MV-4-11 (cell line): ENCODE measurements around the gene GPR139.
A peak's percentile ranks its signal among the peaks of the same experiment; 100 is the strongest.

Experiments
- DNase-seq: peaks from one replicate; lab custom pipeline; 2025; lab: John Stamatoyannopoulos, UW

Gene GPR139

DNA sequence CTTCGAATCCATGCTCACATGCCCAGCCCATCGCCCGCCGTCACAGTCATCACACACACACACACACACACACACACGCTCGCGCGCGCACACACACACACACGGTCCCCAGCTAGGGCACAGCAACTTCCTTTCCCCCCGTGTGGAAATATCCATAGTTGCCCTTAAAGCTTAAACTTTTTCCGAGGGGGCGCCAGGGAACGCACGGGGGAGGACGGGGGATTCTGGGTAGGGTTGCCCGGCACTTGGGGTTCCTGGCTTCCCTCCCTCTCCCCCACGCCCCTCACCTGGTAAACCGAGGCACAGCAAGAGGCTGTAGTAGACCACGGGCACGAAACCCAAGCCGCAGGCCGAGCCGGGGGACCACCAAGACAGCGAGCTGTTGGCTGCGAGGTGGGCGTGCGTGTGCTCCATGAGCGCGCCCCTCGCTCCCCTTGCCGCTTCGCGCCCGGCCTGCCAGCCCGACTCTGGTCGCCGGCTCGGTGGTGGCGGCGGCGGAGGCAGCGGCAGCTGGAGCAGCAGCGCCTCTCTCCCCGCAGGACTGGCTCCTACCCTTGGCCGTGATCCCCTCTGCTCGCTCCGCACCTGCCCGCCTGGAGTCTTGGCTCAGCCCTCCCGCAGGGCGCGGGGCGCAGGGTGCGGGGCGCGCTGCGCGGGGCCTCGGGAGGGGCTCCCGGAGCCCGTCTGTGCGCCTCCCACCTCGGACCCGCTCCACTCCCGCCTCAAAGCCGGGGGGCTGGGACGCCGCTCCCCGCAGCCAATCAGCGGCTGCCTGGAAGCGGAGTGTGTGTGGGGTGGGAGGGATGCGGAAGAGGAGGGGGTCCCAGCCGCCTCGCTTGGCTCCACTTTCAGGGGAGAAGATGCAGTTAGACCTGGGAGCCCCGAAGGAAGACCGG lies at the start of gene GPR139:
Gene GPR139, minus strand, starts transcription at position 688 of the 896 bp plus-strand sequence. Its CDS starts 274 bp downstream, at position 414.
- no peak for DNase-seq

DNA sequence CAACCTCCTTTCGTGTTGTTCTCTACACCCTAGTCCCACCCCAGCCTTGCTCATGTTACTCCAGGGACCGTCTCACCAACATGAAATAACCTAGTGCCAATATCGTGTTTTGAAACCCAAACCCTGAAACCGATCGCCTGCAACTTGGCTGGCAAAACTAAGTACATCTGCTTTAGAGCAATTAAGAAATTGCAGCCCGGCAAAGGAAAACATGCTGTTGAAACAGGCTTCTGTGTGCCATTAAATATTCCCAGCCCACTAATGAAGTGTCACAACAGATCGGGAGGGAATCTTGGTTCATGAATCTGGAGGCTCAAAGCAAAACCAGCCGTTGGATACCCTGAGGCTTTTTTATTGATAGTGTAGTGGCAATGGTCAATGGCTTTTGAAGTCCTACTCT lies 48.3 kb upstream of the GPR139 start:
- DNase-seq, result no peak

DNA sequence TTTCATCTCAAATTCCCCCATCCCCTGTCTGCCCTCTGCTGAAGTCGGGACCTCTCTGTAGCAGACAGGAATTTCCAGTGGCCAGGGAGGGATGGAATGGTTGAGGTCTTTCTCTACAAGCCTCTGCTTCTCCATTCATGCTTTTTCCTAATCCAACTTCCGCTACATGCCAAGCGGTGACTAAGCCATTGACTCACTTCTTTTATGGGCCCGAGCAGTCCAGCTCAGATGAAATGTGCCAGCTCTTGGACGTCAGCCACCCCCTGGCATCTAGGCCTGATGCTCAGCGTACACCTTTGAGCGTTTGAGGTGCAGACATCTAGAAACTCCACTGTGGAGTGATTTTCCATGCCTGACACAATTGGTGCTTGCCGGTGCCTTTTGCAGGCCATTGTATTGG lies 40.7 kb upstream of the GPR139 start:
- DNase-seq, result no peak

DNA sequence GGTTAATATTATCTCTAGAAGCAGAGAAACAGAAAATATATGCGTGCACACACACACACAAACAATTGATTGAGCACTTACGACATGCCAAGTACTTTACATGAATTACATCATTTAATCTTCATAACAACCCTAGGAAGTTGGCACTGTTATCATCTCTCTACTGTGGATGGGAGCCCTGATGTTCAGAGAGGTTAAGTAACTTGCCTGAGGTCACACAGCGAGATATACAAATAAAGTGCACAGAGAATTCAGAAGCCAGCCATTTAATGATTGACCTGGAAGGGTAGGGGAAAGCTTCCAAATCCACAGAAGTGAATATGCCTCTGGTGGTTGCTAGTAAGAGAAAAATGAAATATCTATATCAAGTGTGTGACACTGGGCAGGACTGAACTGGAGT lies 37.5 kb upstream of the GPR139 start:
- DNase-seq, result no peak

DNA sequence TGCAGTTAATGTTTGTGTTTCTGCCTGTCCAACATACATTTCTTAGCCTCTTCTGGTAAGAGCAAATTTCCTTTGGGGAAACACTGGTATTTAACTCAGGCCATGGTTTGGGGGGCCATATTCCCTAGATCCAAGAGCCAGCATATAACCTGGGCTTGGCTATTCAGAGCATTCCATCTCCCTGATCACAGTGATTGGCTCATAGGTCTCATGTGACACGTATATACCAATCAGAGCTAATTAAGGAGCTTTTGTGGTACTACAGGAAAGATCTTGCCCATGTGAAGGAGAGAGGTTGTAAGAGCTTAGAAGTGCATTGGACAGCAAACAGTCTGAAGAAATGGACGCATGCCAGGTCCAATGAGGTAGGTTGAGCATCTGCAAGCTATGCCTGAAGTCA lies 33.4 kb upstream of the GPR139 start:
- no peak for DNase-seq

DNA sequence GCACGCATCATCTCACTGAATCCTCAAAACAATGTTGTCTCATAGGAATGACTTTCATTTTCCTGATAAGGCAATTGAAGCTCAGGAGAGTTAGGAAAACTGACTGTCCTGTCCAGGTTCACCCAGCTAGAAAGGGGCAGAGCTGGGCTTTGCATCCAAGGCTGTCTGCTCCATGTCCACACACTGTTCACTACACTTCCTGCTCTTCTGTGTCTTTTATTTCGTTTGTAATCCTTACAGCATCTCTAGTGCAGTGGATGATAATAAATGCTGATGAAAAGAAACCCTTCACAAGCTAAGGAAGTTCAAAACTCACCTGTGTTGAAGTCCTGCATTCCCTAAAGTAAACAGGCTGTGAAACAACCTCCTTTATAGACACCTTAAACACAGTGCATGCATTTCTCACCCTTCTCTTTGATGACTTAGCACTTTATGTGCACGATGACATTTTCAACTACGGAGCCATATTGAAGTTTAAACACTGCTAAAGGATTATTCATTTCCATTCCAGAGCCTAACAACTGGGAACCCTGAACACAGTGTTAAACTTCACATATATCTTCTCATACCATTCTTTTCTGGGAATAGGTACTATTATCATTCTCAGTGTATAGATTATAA lies 31.0 kb upstream of the GPR139 start:
- no peak for DNase-seq

DNA sequence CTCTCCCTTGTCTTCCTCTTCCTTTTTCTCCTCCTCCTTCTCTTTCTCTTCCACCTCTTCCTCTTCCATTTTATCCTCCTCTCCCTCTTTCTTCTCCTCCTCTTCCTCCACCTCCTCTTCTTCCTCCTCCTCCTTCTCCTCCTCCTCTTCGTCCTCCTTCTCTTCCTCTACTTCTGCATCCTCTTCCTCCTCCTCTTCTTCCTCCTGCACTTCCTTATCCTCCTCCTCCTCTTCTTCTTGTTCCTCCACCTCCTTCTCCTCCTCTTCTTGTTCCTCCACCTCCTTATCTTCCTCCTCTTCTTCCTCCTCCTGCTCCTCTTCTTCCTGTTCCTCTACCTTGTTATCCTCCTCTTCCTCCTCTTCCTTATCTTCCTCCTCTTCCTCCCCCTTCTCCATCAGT lies 28.8 kb upstream of the GPR139 start:
- DNase-seq, result no peak

DNA sequence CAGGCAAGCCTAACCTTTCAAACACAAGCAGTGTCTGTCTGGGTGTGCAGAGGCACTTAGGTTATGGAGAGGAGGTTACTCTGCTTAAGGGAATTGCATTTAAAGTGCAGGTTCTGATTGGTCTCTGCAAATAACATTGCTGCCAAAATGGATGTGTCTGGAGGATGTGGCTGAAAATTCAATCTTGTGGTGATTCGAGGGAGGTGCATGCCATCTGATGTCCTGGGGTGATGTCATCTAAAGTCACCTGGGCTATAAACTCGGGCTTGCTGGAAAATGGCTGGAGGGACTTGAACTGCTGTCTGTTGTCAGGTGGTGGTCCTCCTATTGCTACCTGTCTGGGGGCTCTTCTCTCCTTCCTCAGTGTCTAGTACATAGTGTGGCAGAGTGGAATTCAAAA lies 28.3 kb upstream of the GPR139 start:
- DNase-seq, result no peak

DNA sequence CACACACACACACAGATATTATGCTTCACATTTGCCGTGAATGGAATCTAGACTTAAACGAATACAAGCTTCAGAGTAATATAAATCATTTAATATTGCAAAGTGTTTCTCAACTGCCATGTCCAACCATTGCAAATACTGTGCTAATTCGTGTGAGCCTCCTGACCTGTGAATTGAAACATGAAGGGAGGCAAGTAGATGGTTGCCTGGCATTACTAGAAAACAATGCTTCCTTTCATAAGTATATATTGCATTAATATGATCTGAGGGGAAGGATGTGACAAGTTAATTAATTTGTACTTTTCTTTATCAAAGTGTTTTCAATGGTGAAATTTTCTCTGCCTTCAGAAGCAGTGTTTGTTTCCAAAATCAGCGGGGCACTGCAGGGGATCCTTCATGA lies 25.7 kb upstream of the GPR139 start:
- DNase-seq, result no peak

DNA sequence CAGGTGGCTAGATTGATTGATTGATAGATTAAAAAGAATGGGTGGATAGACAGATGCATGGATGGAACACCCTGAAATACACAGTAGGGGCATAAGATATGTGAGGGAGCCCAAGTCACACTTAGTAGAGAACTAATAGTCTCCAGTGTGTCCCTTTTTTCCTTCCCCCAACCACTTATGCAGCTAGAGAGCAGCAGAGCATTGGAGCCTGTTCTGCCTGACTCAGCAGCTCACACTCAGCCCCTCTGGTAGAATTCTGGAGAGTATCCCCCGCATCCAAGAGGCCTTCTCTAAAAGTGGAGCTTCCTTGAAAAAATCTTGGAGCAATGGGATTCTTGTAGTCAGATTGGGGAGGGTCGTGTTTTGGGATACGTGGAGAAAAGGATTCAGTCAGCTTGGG lies 20.5 kb upstream of the GPR139 start:
- no peak for DNase-seq

DNA sequence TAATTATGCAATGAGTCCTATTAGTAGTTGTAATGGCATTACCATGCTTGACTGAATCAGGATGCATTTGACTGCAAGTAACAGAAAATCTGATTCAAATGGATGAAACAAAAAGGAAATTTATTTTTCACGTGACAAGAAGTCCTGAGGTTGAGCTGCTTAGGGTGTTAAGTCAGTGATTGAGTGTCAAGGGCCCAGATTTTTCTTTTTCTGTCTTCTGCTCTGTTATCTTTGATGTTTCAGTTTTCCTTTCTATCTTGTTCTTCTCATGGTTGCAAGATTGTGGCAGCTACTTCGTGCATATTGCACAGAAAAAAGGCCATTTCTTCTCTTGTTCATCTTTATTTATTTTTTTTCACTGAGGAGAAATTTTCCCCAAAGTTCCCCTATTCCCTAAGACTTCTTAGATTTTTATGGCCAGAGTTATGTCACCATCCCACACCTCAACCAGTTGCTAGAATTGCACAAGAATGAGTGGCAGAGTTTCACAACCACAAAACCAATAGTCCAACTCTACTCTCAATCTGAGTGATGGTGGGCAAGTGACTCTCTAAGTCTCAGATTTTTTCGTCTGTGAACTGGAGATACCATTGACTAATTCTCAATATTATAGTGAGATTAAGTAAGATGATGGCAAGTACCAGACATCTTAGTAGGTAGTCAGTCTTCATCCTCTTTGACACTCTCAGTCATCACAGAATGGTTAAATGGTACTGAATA lies 15.7 kb upstream of the GPR139 start:
- DNase-seq, result peak; percentile 1

DNA sequence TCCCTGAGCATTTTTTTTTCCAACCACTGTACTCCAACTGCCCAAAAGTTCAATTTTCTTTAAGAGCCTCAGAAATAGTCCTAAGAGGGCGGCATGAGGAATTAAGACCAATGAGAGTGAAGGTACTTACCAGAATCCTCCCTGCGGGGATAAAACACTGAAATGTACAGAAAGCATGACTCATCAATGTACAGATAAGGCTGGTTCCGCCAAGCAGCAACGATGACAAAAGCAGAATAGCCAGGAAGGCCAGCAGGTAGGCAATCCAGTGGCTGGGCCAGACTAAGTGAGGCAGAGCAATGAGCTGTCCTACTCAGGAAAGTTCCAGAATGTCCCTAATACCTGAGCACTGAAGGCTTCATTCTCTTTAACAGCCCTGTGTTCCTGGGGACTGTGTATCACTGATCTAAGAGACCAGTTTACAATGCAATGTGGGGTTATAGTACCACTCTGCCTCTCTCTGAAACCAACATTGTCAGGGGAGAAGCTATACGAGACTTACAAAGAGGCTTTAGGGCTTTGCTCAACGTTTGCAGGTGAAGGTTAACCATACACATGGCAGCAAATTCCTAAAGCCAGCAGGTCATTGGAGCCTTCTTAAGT lies 11.0 kb upstream of the GPR139 start:
- no peak for DNase-seq

DNA sequence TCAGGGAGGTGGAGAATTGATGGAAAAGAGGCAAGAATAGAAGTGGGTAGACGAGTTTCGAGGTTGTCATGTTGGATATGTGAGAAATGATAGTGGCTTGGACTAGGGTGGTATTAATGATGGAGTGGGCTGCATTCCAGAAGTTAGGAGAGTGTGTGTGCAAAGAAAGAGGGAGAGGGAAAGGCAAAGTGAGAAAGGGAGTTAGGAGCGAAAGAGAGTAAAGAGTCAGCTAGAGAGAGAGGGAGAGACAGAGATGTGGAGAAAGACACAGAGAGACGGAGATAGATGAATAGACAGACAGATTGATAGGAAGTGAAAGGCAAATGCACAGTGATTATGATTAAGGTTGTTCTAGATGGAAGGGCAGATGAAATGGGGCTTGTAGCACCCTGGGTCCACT lies 5.4 kb upstream of the GPR139 start:
- no peak for DNase-seq

DNA sequence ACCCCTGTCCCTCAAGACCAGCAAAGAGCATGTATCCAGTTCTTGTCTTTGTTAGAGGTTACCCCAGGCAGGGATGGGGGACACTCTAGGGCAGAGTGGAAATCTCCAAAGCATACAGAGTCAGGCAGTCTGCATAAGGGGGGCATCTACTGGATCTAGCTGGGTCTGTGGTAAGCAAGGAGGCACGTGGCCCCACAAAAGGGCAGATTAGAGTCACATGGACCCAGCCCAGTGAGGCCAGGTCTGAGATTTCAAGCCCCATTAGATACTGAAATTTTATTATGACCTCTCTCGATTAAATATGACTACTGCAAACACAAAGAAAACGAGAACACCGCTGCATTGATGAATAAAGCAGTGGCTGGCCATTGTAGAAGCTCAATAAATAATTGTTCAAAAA lies 1.6 kb upstream of the GPR139 start:
- no peak for DNase-seq

DNA sequence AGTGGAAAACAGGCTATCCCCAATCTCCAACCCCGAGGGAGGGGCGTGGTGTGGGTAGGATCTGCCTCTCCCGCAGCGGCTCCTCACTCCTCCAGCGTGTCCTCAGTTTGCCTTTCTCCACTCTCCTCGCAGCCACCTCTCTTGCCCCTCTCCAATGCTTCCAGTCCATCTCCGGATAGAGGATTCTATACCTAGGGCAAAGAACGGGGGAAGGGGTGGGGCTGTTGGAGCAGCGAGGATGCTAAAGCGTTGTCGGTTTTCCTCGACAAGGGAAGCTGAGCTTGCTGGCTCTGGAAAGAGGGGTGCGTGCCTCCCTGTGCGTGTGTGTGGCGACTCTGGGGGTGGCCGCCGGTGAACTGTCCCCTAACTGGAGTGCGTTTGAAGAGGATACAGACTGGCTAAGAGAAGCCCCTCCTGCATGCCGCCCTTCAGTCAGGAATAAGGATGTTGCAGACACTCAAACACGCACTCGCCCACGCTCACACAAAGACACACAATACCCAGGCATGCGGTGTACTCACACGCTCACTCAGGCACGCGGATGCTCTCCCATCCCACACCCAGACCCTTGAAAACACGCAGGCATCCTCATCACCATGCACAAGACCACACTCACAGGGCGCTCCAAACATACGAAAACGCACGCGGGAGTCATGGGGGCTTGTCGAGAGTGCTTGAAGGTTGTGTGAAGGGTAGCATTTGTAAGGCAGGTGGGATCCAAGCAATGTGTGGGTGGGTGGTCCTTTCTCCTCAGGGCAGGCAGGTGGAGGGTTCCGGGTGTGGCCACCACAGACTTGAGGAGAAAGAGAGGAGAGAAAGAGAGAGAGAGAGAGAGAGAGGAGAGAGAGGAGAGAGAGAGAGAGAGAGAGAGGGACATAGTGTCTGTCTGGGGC lies 655 bp upstream of the GPR139 start:
- DNase-seq, result no peak

DNA sequence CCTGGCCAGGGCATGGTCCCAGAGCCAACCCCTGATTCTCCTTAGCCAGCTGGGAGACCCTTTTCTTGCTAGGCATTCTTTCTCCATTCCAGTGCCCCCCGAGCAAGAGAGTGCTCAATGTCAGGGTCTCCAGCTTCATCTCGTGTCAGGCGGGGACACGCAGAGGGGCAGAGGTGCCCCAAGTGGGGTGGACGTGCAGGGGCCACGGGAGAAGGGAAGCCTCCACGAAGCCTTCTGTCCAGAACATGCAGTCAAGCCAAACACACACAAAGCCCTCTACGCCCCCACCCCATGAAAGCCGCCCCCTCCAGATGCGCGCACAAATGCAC lies 852 bp downstream of the GPR139 start:
- no peak for DNase-seq

DNA sequence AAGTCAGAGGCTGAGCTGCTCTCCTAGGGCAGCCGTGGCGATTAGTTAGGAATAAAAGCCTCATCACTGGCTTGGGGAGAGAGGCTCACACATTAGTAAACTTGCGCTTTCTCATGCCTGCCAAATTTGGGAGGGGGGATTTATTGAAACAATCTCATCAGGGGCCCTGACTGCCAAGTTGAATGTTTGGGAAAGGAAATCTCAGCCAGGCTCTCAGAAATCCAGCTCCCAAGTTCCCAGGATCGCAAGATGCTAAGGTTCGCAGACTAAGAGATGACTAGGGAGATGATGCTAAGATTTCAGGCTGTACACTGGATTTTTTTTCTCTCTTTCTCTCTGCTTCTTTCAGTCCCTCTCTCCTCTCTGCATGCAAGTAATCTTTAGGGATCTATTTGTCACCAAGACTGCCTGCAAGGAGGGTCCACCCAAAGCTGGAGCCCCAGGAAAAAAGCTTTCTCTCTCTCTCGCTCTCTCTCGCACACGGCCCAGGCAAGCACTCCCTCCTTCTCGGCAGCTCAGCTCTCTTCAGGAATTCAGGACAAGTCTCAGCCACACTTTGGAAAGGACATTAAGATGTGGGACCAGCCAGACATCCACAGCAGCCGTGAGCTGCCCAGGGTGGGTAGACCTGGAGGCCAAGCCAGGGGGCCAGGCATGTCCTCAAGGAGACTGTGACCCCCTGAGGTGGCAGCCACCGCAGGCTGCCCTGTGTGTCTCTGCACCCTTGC lies 1.4 kb downstream of the GPR139 start:
- DNase-seq, result no peak

DNA sequence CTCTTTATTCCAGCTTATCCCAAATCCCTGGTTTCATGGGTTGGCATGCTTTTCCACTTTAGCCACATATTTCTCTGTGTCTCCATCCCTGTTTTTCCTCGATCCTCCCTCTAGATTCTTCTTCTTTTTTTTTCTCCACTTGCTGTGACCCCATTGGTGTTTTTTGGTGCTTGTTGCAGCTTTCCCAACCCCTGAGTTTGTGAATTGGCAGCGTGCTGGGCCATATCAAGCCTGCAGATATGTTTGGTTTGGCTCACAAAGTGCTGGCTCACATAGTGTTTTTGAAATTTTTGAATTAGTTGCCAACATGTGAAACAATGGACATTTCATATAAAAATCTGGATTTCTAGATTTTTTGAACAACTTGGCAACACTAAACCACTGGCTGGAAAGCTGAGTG lies 8.8 kb downstream of the GPR139 start:
- DNase-seq, result no peak

DNA sequence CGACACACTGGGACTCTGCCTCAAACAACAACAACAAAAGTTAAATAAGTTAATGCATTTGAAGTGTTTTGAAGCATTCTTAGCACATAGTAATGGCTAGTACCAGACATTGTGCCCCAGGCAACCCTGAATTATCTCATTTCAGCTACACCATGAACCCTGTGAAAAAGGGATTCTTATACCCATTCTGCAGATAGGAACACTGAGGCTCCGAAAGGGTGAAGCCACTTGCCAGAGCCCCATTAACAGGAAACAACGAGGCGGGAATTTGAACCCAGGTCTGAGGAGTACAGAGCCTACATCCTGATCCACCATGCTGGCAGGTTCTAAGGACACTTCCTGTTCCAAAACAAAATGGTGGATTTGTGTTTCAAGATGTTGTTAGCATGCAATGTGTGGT lies 9.2 kb downstream of the GPR139 start:
- no peak for DNase-seq

DNA sequence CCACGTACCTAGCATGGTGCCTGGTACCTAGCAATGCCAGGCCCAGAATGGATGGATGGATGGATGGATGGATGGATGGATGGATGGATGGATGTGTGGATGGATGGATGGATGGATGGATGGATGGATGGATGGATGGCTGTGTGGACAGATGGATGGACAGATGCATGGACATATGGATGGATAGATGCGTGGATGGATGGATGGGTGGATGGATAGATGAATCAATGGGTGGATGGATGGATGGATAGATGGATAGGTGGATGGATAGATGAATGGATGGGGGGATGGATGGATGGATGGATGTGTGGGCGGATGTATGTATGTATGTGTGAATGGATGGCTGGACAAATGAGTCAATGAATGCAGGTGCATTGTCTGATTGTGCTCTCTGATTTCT lies 12.6 kb downstream of the GPR139 start:
- DNase-seq, result no peak

DNA sequence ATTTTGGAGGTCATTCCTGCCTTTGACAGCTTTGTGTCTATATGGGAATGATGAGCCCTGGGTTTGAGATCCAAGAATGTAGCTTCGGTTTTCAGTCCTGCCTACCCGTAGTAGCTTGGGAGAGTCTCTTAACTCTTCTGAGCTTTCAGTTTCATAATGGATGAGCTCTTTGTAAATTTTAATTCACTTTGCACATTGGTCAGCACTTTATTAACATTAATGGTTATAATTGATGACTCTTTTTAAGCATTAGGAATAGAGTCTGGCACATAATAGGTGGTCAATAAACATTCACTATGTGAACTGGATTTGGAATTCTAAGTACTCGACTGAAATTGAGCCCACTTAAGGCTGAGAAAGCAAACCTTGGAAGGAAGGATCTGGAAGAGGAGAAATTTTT lies 17.3 kb downstream of the GPR139 start:
- DNase-seq, result no peak
